Stomach (tissue), 4 donors: Measurements from ENCODE around the gene PTPN3.

Source experiments
- CTCF ChIP-seq, 7 experiments: fragments of 450-650 bp in 4 of 7; fragments of 200-600 bp in 3 of 7; sonication (generic) in 3 of 7; IDR thresholded peaks; one replicate each; pipeline ENCODE4 v1.5.1; 2016 to 2019; ENCODE audit warnings: antibody characterized with exemption in 7 of 7, control low read depth in 2 of 7, mild to moderate bottlenecking in 1 of 7
- POLR2A ChIP-seq, 4 donors: fragments of 450-650 bp; IDR thresholded peaks; one replicate each; pipeline ENCODE4 v1.6.1; 2016; ENCODE audit warnings: antibody characterized with exemption in 4 of 4, control low read depth in 2 of 4, mild to moderate bottlenecking in 1 of 4, moderate library complexity in 1 of 4

- TF ChIP-seq POLR2A (IDR thresholded peaks at IDR 0.05) = no peak
- no peak for TF ChIP-seq CTCF (IDR thresholded peaks at IDR 0.05)
Observed at GRCh38 chr9:109342878-109343277, 155.2 kb downstream of the PTPN3 start.
